HG03565 (cell line): Measurements from ENCODE around the gene TSGA10.
"Not testable (repeated sequence)": the region's sequence is repeated elsewhere in the genome, so short reads cannot be mapped to it uniquely, and the experiment has no call there.

Experiments
- ATAC-seq: cut with Tn5 transposase; IDR thresholded peaks from one replicate; pipeline ENCODE4 v1.9.1; 2021; ENCODE audit warnings: mild to moderate bottlenecking, moderate library complexity; ENCODE audit not compliant: unreplicated experiment

Gene TSGA10

GRCh38 chr2:99079226-99079625 lies 75.5 kb downstream of the TSGA10 start:
- ATAC-seq: no peak

DNA sequence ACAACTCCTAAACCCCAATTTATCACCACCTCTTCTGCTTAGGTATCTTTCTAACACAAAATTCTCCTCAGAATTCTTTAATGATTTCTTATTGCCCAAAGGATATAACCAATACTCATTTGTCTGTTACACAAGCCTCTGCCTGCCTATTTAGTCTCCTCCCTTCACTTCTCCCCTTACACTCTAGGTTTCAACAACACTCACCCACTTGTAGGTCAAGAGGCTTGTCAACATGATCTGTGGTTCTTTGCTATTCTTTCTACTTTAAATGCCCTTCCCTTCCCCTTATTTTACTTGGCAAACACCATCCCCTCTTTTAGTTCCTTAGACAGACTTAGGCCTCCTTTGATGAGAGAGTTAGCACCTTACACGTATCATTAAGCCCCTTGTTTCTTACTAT lies 82.2 kb downstream of the TSGA10 start:
- ATAC-seq: no peak

- no peak for ATAC-seq
These were observed 86.7 kb downstream of the TSGA10 start for GRCh38 chr2:99067871-99068625.

GRCh38 chr2:99066075-99066958 lies 88.4 kb downstream of the TSGA10 start:
- ATAC-seq: peak; percentile 90

DNA sequence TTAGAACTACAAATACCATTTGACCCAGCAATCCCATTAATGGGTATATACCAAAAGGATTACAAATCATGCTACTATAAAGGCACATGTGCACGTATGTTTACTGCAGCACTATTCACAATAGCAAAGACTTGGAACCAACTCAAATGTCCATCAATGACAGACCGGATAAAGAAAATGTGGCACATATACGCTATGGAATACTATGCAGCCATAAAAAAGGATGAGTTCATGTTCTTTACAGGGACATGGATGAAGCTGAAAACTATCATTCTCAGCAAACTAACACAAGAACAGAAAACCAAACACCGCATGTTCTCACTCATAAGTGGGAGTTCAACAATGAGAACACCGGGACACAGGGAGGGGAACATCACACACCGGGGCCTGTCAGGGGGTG lies 105.6 kb downstream of the TSGA10 start:
- ATAC-seq: not testable (repeated sequence)

DNA sequence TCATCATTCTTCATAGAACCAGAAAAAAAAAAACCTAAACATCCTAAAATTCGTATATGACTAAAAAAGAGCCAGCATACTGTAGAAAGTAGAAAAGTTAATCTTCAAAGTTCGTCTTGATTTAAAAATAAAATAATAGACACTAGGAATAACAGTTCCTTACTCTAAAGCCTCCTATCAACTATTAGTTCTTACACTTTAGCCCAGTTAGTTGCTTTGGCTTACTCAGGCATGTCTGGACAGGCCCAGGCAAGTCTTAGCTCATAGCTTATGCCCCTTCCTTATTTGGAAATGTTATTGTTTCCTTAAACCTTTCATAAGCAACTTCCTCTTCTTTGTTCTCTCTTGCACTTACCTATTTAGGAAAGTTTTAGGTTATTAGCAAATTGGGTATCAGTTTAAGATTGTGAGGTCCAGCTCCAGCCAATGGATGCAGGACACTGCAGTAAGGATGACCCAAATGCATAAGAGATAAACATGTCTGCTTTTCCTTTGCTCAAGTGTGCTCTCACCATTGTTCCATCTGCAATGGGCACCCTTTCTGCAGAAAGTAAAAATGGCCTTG lies 113.9 kb downstream of the TSGA10 start:
- ATAC-seq: not testable (repeated sequence)

DNA sequence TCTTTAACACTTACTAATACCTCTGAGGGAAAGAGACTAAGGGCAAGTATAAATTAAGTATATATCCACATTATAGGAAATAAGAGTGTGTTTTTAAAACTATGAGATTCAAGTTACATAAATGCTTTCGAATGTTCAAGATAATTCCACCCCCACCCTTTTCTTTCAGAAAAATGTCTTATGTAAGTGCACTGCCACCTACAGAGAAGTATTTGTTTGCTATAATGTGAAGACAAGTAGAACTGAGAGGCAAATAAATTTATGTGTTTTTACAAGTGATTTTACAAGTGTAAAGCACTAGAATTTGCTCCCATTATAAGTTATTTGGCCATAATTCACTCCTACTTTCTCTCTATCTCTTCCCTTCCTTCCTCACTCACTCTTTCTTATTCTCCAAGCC lies 118.8 kb downstream of the TSGA10 start:
- ATAC-seq: no peak

GRCh38 chr2:99032786-99033185 lies 122.0 kb downstream of the TSGA10 start:
- no peak for ATAC-seq

DNA sequence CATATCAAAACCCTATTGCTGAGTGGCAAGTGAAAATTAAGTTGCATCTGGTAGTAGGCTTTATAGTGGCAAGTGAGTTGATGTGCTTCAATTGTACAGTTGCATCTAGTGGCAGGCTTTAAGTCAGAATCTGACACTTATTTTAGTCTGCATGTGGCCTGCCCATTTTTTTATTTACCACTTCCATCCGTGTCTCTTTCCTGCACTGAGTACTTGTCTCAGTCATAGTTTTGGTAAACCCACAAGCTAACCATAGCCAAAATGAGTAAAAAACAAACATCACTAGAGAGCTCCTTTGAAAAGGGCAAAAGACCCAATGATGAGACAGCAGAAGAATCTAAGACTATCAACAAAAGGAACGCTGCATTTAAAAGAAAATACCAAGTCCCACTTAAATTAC lies 122.7 kb downstream of the TSGA10 start:
- no peak for ATAC-seq

- ATAC-seq: no peak
These were observed 123.3 kb downstream of the TSGA10 start for GRCh38 chr2:99031481-99031880.

- ATAC-seq: no peak
These were observed 126.2 kb downstream of the TSGA10 start for GRCh38 chr2:99028558-99028957.

DNA sequence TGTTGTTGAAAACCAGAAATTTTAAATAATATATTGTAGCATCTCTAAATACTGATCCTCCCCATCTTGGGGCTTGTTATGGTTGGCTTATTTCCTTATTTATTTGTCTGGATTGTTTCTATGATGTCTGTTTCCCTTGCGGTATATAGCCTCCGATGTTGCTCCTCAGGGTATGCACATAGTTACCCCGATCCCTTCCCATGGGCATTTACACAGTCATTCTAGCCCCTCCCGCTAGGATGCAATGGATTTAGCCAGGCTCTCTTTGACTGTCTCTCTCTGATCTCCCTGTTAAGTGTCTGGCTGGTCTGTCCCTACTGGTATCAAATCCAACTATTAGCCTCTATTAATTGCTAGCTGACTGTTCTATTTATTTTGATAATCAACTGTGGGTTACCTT lies 126.9 kb downstream of the TSGA10 start:
- ATAC-seq: no peak

DNA sequence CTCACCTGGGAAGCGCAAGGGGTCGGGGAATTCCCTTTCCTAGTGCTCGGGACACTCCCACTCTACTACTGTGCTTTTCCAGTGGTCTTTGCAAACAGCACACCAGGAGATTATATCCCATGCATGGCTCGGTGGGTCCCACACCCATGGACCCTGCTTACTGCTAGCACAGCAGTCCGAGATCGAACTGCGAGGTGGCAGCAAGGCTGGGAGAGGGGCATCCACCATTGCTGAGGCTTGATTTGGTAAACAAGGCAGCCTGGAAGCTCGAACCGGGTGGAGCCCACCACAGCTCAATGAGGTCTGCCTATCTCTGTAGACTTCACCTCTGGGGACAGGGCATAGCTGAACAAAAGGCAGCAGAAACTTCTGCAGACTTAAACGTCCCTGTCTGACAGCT lies 154.0 kb downstream of the TSGA10 start:
- no peak for ATAC-seq

GRCh38 chr2:98988695-98989094 lies 166.0 kb downstream of the TSGA10 start:
- ATAC-seq: not testable (repeated sequence)

DNA sequence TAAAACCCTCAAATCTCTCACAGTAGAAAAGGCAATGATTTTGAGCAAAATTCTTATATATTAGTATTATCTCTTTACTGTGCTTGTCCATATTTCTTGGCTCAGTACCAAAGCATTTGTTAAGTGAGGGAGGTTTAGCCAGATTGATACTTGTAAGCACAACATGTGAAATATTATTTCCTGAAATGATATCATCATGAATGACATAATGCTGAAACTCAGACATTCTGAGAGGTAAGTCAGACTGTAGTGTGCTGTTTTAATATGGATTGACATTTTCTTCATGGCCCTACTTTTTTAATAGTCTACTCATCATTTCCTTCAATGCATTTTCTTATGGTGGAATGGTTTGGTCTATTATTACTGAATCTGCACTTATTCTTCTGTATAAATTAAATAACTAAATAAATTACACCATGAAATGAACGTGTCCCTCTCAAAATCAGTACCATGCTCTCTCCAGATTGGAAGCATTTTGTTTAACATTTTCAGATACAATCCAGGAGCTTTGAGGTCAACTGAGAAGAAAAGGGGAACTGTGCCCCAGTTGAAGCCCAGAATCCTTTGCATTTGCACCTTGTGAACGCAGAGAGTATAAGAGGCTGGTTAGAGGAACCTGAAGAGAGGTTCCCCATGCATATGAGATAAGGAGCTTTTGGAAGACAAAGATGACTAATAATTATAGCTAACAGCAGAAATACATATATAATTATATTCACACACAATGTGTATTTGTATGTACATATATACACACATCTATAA lies 168.7 kb downstream of the TSGA10 start:
- no peak for ATAC-seq

- no peak for ATAC-seq
These were observed 179.1 kb downstream of the TSGA10 start for GRCh38 chr2:98975611-98976010.

DNA sequence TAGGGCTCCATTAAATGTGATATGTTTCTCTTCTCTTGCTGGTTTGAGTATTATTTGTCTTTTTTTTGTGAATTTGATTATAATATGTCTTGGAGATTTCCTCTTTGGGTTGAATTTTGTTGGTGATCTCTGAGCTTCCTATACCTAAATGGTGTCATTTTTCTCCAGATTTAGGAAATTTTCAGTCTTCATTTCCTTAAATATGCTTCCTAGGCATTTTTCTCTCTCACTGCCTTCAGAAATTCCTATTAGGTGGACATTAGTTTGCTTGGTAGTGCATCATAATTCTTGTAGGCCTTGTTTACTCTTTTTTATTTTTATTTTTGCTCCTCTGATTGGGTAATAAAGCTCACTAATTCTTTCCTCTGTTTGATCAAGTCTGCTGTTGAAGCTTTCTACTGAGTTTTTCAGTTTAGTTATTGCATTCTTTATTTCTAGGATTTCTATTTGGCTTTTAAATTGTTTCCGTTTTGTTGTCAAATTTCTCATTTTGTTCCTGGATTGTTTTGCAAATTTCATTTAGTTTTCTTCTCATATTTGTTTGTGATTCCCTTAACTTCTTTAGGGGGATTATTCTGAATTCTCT lies 182.1 kb downstream of the TSGA10 start:
- no peak for ATAC-seq

DNA sequence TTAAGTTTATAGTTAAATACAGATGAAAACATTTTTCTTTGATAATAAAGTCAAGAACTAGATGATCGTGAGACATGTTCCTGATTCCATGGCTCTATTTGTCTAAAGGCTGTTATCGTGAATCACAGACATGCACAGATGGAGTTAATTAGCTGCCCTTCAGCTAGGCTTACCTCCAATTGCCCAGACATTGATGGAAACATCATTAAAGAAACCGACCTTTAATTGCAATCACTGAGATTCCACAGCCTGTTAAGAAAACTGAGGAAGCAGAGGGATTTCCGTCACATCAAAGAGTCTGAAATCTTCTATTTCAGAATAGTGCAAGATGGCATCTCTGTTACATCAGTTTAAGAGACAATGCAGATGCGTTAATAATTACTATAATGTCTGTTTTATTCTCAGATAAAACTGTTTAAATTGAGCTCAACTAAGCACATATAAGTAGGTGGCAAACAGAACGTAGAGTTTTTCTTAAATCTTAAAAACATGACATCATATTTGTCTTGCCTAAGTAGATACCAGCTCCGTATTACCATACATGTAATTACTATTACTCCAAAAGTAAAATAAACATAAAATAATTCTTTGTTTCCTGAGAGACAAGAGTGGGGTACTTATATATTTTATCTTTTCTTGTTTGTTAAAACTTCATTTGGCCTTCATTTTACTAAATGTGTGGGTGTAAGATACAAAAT lies 194.8 kb downstream of the TSGA10 start:
- ATAC-seq: no peak

GRCh38 chr2:98952966-98953365 lies 201.8 kb downstream of the TSGA10 start:
- no peak for ATAC-seq
